Lower leg skin (tissue), 4 donors: ENCODE data around the gene QPCTL. TPM values are rescaled to one million over a fixed set of nuclear protein-coding genes. Genes with fewer than 3 reads are reported as not detected.
"Not testable (repeated sequence)": the region's sequence is repeated elsewhere in the genome, so short reads cannot be mapped to it uniquely, and the experiment has no call there.

Experiments
- DNase-seq, 2 donors: peaks; one replicate each; pipeline ENCODE4 v3.0.0-alpha.2; 2019; ENCODE audit warnings: low spot score in 2 of 2
- H3K4me3 ChIP-seq: fragments of 200-600 bp; sonication (generic); 2 replicates; pipeline ENCODE4 v1.5.1; 2017; ENCODE audit warnings: mild to moderate bottlenecking, low read depth; ENCODE audit not compliant: poor library complexity, severe bottlenecking
- POLR2A ChIP-seq, 2 donors: fragments of 450-650 bp; IDR thresholded peaks; one replicate each; pipeline ENCODE4 v1.6.1; 2016 to 2017; ENCODE audit warnings: antibody characterized with exemption in 2 of 2, mild to moderate bottlenecking in 1 of 2, moderate library complexity in 1 of 2
- WGBS, 2 donors: methylation state at CpG; one replicate each; pipeline ENCODE4 v1.1.5; 2018; 5-methylcytosine and 5-hydroxymethylcytosine counted together
- intact Hi-C: fragments of 100-400 bp; cut with DNase I; formaldehyde crosslinking; loops from one replicate; pipeline ENCODE4 v1.15.0; 2023; ENCODE audit warnings: low total_unique reads
- total RNA-seq, 4 donors: library from RNA; depleted of rRNA; stranded (reverse); fragments of >200 nt; gene quantifications; one replicate each; pipeline ENCODE4 v1.1.0, GENCODE V29; 2016
- TF ChIP-seq, protein P1 (sequence below), 3 donors: fragments of 450-650 bp; IDR thresholded peaks; one replicate each; pipeline ENCODE4 v1.5.1; 2016; ENCODE audit warnings: antibody characterized with exemption in 3 of 3, mild to moderate bottlenecking in 3 of 3, moderate library complexity in 2 of 3

The QPCTL gene
- total RNA-seq, 4 donors from 2014 or later, result 3.4 to 8.7 (median 6.8) TPM

DNA sequence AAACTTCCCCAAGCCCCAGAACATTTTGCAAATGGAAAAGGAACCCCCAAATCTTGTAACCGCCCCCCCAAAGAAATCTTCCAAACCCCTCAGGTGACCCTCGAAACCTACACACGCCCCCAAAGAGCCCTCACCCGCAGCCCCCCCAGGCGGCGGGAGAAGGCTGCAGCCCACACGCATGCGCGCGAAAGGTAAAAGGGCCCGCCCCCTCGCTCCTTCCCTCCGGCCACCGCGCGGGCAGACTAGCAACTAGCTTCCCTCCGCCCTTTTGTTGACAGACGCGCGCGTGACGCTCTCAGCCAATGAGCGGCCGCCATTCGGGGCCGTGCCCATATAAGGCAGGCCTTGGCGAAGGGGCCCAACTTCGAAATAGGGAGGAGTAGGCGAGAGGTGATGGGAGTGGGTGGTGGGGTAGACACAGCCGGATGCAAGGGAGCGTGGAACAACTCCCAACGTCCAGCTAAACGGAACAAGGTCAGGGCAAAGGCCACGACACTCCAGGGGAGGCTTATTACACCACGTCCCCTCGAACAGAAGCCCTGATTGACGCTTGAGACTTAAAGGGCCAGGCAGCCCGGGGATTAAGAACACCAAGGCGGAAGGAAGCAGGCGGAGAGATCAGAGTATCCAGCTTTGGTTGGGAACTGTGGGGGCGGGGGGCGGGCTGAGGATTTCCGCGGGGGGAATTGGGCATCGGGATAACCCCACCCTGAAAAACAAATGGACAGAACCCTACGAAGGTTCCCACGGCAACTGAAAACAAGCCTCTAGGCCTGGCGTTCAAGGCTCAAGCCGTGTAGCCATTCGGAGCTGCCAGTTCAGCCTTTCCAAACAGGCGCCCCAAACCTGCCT lies 24.9 kb downstream of the QPCTL start:
- no peak for TF ChIP-seq POLR2A (IDR thresholded peaks at IDR 0.05)
- TF ChIP-seq, protein P1, sequence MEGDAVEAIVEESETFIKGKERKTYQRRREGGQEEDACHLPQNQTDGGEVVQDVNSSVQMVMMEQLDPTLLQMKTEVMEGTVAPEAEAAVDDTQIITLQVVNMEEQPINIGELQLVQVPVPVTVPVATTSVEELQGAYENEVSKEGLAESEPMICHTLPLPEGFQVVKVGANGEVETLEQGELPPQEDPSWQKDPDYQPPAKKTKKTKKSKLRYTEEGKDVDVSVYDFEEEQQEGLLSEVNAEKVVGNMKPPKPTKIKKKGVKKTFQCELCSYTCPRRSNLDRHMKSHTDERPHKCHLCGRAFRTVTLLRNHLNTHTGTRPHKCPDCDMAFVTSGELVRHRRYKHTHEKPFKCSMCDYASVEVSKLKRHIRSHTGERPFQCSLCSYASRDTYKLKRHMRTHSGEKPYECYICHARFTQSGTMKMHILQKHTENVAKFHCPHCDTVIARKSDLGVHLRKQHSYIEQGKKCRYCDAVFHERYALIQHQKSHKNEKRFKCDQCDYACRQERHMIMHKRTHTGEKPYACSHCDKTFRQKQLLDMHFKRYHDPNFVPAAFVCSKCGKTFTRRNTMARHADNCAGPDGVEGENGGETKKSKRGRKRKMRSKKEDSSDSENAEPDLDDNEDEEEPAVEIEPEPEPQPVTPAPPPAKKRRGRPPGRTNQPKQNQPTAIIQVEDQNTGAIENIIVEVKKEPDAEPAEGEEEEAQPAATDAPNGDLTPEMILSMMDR (IDR thresholded peaks at IDR 0.05), result no peak
- H3K4me3 ChIP-seq, result peak overlapping the region; percentile 6
- intact Hi-C loops, result no loop called here
- peak; percentile 98 to 100 for DNase-seq
- WGBS, 2 donors, result 0 to 1% methylated on average over 50 to 51 of the region's 51 CpGs

DNA sequence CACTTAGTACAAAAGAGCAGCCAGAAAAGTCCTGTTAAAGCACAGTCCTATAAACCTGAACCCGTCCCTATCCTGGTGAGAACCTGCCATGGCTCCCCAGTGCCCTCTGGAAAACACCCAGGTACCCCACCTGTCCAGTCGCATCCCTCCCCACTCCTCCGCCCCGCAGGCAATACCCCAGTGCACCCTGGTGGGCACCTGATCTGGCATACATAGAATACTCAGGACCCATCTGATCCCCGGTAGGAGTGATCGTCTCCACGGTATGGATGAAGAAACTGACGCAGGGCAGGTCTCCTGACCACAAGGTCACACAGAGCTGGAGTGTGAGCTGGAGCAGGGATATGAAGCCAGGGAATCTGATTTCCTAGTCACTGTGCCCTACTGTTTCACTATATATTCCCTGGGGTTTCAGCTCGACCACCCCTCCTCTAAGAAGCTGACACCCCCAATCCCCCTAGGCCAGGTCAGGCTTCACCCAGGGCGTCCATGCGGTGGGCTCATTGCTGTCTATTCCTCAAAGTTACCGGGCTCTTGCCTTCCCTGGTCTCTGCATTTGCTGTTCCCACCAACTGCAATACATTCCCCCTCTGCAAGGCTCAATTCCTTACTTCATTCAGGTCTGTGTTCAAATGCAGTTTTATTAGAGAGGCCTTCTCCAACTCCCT lies 25.7 kb downstream of the QPCTL start:
- intact Hi-C loops, result no loop called here

DNA sequence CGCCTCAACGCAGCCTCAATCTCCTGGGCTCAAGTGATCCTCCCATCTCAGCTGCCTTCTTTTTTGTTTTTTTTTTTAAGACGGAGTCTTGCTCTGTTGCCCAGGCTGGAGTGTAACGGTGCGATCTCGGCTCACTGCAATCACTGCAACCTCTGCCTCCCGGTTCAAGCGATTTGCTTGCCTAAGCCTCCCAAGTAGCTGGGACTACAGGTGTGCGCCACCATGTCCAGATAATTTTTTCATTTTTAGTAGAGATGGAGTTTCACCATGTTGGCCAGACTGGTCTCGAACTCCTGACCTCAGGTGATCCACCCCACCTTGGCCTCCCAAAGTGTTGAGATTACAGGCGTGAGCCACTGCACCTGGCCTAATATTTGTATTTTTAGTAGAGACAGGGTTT lies 27.6 kb downstream of the QPCTL start:
- H3K4me3 ChIP-seq, intact Hi-C loops, DNase-seq: not testable (repeated sequence)
- 97 to 98% methylated on average over 11 of the region's 11 CpGs for WGBS, 2 donors

More for the DNA sequence above, 25.7 kb downstream of the QPCTL start:
- no peak for TF ChIP-seq POLR2A (IDR thresholded peaks at IDR 0.05)
- TF ChIP-seq, protein P1 (IDR thresholded peaks at IDR 0.05), result no peak
- DNase-seq, result no peak
- 54 to 55% methylated on average over 12 of the region's 12 CpGs for WGBS, 2 donors
- no peak overlapping the region for H3K4me3 ChIP-seq

DNA sequence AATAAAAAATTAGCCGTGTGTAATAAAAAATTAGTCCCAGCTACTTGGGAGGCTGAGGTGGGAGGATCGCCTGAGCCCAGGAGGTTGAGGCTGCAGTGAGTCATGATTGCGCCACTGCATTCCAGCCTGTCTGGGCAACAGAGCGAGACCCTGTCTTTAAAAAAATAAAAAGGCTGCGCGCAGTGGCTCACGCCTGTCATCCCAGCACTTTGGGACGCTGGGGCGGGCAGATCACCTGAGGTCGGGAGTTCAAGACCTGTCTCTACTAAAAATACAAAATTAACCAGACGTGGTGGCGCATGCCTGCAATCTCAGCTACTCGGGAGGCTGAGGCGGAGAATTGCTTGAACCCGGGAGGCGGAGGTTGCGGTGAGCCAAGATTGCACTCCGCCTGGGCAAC lies 36.2 kb downstream of the QPCTL start:
- DNase-seq, intact Hi-C loops, H3K4me3 ChIP-seq: not testable (repeated sequence)
- WGBS, 2 donors, result 90% methylated on average over 18 of the region's 18 CpGs

DNA sequence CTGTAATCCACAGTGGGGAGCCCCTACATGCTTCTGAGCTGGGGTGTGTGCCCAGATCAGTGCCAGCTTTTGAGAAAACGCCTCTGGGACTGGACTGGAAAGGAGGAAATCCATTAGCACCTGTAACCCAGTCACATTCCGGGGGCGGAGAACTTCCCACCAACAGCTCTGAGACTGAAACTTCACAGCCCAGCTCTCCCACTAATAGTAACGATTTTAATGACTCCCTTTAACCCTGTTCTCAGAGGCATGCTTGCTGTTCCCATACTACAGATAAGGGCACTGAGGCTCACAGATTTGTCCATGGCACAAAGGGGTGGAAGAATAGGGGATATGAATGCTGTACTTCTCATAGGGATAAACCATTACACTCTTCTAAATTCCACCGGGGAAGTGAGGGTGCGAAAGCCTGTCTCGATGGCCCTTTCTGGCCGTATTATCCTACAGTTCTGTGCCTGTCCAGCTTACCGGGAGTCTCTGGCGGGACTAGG lies 37.4 kb downstream of the QPCTL start:
- intact Hi-C loops, result no loop called here
- H3K4me3 ChIP-seq, result peak overlapping the region; percentile 86
- no peak for DNase-seq
- WGBS, 2 donors, result 1 to 8% methylated on average over 10 of the region's 10 CpGs
- TF ChIP-seq, protein P1 (IDR thresholded peaks at IDR 0.05), result no peak
- TF ChIP-seq POLR2A (IDR thresholded peaks at IDR 0.05), result no peak

DNA sequence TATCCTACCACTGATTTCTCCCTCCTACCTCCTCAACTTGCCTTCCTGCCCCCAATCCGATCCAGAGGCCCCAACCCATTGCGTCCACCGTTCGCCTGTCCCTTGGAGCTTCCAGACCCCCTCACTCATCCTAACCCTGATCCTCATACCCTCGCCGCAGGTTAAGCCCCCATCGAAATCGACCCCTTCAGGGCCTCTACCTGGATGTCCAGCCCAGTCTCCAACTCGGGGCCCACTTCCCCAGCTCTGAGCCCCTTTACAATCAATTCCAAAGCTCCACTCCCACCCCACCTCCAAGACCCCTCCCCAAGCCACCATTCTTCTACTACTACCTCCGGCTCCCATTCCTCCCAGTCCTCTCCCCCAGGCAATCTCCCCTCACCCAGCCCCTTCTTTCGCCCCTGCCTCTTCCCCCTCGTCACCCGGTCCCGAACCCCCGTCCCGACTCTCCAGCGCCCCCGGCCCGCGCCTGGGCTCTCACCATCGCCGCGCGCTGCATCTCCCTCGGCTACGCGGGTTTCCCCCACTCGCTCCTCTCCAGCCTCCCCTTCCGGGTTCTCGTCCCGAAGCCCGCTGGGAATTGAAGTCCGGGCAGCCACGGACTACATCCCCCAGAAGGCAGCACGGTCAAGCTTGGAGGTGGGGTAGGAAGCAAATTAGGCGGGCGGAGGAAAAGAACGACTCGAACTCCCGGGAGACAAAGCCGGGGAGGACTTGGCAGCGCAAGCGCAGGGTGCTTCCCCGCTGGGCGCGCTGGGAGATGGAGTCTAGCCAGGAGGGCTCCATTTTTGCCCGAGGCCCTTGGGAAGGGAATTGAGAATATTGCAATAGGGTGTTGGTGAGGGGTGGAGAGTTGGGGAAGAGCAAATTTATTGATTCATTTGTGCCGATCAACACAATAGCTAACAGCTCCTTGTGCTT lies 38.2 kb downstream of the QPCTL start, which contains the start of gene FBXO46:
Gene FBXO46, minus strand, starts transcription at position 529 of the 921 bp plus-strand sequence. CDS start 17,401 bp downstream, outside the sequence.
- H3K4me3 ChIP-seq, result peak within 1 kb of the TSS; percentile 86
- peak; percentile 96 to 99 for DNase-seq
- 0 to 1% methylated on average over 48 of the region's 48 CpGs for WGBS, 2 donors
- intact Hi-C loops, result no loop called here
- TF ChIP-seq, protein P1 (IDR thresholded peaks at IDR 0.05), result no peak
- peak in 1 of 2 donors; percentile 48 for TF ChIP-seq POLR2A (IDR thresholded peaks at IDR 0.05)
